Stimulated activated CD4-positive, alpha-beta T cell treated with anti-CD3 and anti-CD28 coated beads, Interleukin-15, amount 100 ng/mL, for 1 hour (primary cell): Measurements from ENCODE around the gene DEPDC5.
A peak's percentile ranks its signal among the peaks of the same experiment; 100 is the strongest.
"Not testable (repeated sequence)": the region's sequence is repeated elsewhere in the genome, so short reads cannot be mapped to it uniquely, and the experiment has no call there.

Experiments
- DNase-seq, 2 donors: peaks; one replicate each; pipeline ENCODE4 v3.0.0-alpha.2; 2020; ENCODE audit warnings: low read depth in 1 of 2, low spot score in 1 of 2

The DEPDC5 gene

DNA sequence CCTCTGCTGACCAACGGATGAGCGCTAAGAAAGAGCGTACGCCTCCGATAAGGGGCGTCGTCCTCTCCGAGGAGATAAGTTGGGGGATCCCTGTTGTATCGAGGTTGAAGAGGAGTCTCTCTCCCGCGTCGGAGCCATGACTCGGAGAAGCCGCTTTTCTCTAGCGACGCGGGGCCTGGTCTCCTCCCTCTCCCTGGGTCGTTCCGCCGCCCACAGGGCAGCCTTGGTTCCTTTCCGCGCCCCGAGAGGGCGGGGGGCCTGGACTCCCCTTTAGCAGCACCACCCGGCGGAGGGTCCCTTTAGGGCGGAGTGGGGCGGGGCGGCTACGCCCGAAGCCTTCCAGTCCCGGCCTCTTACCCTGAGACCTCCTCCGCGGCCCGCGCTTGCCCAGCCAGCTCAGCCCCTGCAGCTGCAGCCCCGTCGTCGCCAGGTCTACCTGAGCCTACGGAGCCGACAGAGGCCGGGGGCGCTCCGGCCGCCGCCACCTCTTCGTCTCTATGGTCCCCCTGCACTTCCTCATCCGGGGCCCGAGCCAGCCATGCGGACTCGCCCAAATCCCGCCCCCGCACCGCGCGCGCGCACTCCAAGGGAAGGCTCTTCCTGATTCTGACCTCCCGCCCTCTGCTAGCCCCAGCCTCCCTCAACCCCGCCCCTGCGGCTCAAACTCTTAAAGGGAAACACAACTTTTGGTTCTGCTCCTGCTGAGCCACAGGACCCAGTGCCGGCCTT, 4.0 kb upstream of the DEPDC5 start, which contains the start of gene PRR14L:
PRR14L (minus strand) TSS at position 497 of the 729 bp plus-strand sequence. CDS start 11,272 bp downstream, outside the sequence.
- DNase-seq = peak; percentile 98 to 100

DNA sequence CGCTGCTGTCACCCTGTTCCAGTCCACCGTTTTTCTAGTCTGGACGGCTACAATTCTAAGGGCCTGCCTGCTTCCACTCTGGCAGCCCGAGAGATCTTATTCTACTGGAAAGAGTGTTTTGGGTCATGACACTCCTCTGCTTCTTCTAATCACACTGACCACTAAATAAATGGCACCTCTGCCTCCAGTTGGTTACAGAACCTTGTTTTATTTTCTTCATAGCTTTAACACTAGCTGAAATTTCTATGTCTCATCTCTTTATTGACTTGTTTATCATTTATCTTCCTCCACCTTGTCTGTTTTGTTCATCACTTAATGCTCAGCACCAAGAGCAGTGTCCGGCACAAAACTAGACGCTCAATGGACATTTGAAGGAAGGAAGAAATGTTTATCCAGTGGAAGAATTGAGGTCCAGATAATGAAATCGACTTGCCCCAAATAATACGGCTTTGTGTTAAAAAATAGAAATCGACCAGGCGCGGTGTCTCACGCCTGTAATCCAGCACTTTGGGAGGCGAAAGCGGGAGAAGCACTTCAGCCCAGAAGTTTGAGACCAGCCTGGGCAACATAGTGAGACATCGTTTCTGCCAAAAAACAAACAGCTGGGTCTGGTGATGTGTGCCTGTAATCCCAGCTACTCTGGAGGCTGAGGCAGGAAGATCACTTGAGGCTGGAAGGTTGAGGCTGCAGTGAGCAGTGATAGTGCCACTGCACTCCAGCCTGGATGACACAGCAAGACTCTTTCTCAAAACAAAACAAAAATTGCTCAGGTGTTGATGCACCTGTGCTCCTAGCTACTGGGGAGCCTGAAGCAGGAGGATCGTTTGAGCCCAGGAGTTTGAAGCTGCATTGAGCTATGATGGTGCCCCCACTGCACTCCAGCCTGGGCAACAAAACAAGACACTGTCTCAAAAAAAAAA, 3.2 kb upstream of the DEPDC5 start:
- DNase-seq = no peak

DNA sequence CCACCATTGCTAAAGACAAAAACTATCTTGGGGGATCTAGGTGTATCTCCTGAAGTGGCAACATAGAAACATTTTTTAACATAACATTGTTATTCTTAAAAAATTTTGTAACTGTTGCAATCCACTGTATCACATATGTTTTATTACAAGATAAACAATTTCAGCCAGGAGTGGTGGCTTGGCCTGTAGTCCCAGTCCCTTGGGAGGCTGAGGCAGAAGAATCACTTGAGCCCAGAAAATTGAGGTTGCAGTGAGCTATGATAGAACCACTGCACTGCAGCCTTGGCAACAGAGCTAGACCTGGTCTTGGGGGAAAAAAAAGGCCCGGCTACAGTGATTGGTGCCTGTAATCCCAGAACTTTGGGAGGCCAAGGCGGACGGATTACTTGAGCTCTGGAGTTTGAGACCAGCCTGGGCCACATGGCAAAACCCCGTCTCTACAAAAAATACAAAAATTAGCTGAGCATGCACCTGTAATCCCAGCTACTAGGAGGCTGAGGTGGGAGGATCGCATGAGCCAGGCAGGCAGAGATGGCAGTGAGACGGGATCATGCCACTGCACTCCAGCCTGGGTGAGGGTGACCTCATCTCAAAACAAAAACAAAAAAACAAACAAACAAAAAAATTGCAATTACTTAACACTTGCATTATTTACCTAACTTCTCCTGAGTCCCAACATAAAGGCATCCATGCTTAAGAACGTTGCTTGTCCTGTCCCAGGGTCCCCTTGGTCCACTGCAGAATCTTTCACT, 1.5 kb upstream of the DEPDC5 start:
- DNase-seq = no peak

DNA sequence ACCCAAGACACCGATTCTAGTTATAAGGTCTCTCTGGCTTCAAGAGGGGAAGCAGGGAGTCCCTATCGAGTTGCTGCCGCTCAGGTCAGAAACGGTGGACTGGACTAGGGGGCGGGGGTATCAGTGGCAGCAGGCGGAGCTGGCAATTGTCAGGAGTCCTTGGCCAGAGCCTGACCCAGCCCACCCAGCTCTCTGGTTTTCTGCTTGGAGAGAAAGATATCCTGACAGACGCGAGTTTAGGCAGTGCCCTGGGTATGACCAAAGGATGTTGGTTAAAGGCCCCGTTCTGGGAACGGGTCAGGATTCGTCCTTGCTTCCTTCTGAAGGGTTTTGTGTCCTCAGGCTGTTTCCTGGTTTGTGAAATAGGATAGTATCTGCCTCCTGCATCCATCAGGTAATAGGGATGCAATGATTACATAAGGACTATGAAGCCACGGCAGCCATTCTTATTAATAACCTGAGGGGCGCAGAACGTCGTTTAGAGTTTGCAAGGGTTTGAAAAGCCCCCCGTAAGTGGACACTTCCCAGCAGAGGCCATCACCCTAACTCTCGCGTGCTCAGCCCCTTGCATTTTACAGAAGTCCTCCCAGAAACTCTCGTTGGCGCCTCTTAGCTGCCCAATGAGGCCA, 700 bp upstream of the DEPDC5 start:
- no peak for DNase-seq

DNA sequence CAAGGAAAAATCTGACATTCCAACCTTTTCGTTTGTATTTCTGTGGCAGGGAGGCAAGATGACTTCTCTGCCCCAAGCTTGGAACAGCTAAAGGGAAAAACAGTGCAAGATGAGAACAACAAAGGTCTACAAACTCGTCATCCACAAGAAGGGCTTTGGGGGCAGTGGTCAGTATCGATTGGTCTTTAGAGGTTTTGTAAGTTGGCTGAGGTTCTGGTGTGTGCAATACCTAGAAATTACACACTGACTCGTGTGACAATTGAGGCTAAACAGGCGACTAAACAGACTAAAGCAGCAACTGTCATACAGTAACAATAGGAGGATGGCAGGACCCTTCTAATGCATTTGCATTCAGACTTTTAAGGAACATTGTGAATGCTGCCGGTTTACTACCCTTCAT, 994 bp downstream of the DEPDC5 start:
- no peak for DNase-seq

DNA sequence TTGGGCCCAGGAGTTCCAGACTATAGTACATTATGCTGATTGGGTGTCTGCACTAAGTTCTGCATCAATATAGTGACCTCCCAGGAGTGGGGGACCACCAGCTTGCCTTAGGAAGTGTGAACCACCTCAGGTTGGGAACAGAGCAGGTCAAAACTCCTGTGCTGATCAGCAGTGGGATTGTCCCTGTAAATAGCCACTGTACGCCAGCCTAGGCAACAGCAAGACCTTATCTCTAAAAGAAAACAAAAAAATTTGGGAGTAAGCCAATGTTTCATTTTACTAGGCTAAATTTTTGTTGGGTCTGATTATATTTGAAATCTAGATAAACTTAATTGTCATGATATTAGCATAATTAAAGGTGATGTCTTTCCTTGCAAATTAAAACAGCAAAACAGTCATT, 3.4 kb downstream of the DEPDC5 start:
- no peak for DNase-seq

DNA sequence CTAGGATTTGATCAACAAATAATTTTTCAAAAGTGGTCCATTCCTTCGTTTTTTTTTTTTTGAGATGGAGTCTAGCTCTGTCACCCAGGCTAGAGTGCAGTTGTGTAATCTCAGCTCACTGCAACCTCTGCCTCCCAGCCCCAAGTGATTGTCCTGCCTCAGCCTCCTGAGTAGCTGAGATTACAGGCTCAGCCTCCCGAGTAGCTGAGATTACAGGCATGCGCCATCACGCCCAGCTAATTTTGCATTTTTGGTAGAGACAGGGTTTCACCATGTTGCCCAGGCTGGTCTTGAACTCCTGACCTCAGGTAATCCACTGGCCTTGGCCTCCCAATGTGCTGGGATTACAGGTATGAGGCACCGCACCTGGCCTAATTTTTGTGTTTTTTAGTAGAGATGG, 5.0 kb downstream of the DEPDC5 start:
- DNase-seq = not testable (repeated sequence)

DNA sequence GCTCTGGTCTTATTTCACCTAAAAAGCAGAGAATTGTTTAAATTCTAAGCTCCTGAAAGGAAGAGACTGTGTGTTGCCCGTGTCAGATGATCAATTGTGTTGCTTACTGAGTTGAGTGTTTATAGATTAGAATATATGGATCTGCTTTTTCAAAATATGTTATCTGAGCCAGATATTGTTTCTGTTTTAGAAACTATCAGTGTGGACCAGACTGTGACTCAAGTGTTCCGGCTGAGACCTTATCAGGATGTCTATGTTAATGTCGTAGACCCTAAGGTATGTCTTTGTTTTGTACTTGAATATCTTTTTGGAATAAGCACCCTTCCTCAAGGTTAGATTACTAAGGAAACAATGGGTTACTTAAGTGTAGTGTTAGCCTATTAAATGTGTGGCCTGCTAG, 11.0 kb downstream of the DEPDC5 start:
- no peak for DNase-seq

DNA sequence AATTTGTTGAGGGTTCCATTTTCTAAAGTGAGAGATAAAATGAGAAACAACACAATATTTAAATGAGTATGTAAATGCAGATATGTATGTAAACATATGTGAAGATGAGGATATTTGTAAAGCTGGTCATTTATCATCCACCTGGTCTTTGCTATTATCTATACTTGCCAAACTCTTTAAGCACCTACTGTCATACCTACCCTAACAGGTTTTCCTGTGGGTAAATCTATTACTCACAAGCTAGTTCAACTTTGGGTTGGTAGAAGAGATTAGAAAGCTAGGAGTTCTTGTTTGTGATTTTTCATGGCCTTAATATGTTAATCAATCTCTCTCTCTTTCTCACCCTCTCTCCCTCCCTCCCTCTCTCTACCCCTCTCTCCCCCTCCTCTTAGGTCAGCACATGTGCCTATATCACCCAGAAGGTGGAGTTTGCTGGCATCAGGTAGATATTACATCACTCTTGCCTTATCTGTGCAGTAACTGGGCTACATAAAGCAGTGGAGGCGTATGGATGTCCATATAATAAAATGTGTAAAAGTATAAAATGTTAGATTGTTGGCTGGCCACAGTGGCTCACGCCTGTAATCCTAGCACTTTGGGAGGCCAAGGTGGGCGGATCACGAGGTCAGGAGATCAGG, 14.7 kb downstream of the DEPDC5 start:
- DNase-seq = no peak

DNA sequence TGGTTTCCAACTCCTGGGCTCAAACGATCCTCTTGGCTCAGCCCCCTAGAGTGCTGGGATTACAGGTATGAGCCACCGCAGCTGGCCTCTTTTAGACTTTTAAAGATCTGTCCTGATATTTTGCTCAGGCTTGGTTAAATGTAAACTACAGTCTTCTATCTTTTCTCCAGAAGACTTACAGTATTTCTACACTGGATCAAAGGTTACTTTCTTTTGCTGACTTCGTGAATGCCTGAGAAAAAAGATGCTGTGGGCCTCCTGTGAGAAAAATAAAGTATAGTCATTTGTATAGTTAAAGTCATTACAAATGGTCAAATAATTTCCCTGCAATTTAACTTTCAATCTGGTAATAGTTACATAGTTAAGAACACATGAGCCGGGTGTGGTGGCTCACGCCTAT, 19.6 kb downstream of the DEPDC5 start:
- no peak for DNase-seq

DNA sequence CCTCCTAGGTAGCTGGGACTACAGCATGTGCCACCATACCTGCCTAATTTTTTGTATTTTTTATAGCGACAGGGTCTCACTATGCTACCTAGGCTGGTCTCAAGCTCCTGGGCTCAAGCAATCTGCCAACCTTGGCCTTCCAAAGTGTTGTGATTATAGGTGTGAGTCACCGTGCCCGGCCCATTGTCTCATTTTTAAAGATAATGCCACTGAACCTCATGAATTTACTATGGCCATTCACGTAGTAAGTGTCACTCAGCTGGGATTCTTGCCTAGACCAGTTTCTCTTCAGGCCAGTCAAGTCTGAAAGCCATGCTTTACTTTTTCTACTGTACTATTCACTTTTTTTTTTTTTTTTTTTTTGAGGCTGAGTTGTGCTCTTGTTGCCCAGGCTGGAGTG, 22.4 kb downstream of the DEPDC5 start:
- DNase-seq = no peak

DNA sequence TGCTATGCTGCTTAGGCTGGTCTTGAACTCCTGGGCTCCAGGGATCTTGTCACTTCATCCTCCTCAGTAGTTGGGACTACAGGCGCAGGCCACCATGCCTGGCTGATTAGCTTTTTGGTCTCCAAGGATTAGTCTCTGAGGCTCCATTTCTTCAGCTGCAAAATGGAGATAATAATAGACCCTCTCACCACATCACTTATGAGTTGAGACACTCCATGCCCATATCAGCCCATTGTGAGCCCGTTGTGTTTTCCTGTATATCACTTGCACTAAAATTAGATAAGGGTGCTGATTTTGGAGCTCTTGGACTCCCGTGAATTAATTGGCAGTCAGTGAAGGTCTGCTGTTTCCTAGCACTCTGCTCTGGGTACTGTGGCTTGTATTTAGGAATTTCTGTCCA, 36.0 kb downstream of the DEPDC5 start:
- no peak for DNase-seq

DNA sequence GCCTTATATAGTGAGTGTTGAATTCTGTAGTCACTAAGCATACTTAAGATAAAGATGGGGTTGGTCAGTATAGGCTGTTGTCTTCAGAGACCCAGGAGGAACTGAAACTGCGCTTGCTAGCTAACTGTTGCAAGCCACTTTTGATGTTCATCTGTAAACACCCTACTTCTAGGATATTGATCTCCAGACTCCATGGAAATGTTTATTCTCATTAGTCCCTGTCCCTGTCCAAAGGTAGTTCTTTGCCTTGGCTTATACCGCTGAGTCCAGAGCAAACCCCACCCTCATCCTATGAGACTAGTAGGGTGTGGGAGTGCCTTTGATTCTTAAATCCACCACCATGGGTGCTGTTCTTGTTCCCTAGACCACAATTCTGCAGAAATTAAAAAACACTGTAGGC, 36.4 kb downstream of the DEPDC5 start:
- no peak for DNase-seq

DNA sequence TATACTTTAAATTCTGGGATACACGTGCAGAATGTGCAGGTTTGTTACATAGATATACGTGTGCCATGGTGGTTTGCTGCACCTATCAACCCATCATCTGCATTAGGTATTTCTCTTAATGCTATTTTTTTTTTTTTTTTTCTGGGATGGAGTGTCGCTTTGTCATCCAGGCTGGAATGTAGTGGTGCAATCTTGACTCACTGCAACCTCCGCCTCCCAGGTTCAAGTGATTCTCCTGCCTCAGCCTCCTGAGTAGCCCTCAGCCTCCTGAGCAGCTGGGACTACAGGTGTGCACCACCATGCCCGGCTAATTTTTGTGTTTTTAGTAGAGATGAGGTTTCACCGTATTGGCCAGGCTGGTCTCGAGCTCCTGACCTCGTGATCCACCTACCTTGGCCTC, 45.5 kb downstream of the DEPDC5 start:
- not testable (repeated sequence) for DNase-seq

DNA sequence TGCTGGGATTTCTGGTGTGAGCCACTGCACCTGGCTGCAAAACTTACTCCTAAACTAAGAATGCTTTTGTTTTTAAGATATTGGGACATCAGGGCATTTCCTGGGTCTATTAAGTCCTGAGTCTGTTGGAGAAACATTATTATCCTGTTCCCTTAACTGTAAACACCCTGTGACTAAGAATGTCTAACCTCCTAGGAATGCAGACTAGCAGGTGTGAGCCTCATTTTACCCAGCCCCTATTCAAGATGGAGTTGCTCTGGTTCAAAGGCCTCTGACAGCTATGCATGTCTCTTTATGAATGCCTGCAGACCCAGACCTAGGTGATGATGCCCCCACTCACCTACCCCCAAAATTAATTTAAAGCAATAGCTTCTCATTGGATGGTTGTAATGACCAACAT, 46.2 kb downstream of the DEPDC5 start:
- no peak for DNase-seq

DNA sequence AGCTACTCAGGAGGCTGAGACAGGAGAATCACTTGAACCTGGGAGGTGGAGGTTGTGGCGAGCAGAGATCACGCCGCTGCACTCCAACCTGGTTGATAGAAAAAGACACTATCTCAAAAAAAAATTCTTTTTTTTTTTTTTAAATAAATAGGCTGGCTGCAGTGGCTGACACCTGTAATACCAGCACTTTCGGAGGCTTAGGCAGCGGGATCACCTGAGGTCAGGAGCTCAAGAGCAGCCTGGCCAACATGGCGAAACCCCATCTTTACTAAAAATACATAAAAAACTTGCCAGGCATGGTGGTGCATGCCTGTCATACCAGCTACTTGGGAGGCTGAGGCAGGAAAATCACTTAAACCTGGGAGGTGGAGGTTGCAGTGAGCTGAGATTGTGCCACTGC, 47.0 kb downstream of the DEPDC5 start:
- DNase-seq = not testable (repeated sequence)

DNA sequence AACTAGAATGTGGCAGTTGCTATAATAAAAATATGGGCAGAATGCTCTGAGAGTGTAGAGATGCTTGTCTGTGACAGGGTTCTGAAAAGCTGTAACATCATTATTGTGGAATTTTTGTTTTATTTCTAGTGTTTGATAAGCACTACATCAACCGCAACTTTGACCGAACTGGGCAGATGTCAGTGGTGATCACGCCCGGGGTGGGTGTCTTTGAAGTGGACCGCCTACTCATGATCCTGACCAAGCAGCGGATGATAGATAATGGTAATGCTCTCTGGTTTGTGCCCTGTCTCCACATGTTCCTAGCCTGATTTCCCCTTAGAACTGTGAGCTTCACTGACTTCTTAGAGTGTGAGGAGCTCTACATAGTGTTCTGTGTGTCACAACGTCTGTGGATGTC, 48.8 kb downstream of the DEPDC5 start:
- no peak for DNase-seq

DNA sequence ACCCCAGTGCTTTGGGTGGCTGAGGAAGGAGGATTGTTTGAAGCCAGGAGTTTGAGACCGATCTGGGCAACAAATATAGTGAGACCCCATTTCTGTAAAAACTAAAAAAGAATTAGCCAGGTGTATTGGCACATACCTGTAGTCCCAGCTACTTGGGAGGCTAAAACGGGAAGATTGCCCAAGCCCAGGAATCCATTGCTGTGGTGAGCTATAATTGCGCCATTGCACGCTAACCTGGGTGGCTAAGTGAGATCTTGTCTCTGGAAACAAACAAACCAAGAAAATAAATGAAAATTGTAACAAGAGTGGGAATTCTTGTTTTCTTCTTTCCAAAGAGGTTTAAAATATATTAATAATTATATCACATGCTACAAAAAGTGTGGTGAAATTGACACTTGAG, 52.9 kb downstream of the DEPDC5 start:
- DNase-seq = no peak

DNA sequence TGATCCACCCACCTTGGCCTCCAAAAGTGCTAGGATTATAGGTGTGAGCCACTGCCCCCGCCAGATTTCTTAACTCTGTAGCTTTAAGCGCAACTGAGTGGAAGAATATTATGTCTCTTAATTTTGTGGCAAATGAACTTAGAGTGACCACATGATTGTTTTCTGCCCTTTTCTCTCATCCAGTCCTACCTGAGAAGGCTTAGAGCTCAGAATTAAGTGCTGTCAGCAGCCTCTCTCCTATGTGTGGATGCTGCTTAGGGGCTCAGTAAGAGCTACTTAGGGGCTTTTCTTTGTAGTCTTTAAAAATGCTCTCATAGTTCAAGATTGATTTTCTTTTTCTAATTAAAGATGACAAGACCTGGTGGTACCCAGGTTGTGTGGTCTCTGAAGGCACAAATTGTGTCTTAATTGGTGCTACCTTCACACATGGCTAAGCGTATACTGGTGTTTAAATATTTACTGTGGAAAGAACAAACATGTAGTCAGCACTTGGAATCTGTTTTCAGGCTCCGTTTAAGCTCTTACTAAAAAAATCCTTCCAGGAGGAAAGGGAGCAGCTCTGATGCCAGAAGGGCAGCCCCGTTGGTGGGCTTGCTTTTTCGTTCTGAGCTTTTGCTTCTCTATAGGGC, 59.3 kb downstream of the DEPDC5 start:
- no peak for DNase-seq

DNA sequence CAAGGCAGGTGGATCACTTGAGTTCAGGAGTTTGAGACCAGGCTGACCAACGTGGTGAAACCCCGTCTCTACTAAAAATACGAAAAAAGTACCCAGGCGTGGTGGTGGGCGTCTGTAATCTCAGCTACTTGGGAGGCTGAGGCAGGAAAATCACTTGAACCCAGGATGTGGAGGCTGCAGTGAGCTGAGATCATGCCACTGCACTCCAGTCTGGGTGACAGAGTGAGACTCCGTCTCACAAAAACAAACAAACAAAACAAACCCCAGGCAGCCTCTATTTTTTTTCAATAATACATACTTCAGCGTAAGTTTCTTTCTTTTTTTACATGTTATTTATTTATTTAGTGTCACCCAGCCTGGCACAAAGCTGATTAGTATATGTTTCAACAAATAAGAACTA, 60.1 kb downstream of the DEPDC5 start:
- not testable (repeated sequence) for DNase-seq
